NCI-H1930 (cell line): ENCODE measurements around the gene CNPY1.

Experiments used
- DNase-seq, 2 experiments: peaks; one replicate each; lab custom pipeline; 2025; lab: John Stamatoyannopoulos, UW

Gene CNPY1

DNA sequence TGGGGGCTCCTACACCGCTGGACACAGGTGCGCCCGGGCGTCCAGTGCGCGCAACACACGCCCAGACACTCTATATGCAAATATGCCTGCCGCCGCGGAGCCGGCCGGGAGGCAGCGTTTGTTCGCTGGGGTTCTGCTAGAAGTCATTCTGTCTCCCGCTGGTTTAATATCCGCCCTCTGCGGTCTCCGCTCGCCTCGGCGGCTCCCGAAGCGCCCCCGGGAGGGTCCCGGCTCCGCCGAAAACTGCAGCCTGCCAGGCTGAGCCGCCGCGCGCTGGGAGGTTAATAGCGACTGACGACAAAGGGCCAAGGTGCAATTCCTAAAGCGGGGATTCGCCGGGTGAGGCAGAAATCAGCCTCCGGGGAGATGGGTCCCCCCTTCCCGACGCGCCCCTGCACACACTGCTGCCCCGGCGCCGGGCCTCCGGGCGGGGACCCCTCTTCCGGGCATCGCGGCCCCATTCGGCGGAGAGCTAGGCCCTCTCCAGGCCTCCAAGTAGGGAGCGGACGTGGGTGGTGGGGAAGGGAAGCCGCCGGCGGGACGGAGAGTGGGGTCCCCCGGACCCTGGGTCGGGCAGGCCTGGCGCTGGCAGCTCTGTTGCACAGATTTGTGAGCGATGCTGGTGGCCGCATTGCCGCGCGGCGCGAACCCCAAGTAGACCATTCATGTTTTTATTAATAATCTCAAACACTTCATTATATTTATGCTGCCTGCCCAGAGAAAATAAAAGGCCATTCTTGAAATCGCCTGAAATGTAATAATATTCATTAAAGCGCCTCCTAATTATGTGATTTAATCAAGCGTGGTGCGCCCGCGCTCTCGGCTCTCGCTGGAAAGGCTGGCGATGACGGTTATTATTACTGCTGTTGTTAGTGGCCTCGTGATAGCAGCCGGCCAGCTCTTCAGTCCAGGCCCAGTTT is 79.3 kb downstream of the CNPY1 start:
- peak in 1 of 2 experiments; percentile 28 for DNase-seq

- no peak for DNase-seq
These were observed 80.1 kb downstream of the CNPY1 start for GRCh38 chr7:155466142-155466813.

GRCh38 chr7:155465761-155466141 is 80.6 kb downstream of the CNPY1 start:
- no peak for DNase-seq

DNA sequence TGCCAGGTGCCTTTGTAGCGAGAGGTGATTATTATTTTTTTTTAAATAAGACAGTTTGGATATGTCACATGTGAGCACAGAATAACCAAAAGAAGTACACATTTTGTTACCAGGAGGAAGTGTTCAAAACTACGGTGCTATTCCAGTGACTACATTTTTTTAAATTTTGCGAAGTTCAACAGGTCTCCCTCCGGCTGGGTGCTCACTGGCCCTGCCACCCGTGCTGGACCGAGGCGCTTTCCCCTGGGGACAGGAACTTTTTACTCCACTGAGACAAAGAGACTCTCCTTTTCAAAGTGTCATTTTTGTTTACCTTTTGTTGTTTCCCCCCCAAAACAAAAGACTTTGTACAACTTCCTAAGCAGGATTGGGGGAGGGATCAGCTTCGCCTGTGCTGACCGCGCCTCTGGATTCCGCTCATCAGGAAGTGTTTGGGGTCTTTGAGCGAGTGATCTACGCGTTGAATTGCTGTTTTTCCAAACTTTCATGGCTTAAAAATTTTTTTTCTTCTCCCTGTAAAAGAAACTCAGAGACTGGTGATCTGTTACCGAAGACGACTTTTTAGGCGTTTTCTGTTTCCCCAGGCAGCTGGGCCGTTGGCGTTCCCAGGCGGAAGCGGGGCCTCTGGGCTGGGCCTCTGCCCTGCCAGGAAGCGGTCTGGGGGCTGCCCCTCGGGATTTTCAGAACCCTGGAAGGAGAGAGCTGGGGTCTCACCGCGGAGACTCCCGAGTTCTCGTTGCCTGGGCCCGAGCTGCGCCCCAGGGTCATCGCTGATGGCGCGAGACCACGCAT is 81.2 kb downstream of the CNPY1 start:
- no peak for DNase-seq

- no peak for DNase-seq
These were observed 82.2 kb downstream of the CNPY1 start for GRCh38 chr7:155464183-155464582.

GRCh38 chr7:155463114-155463811 is 83.1 kb downstream of the CNPY1 start:
- DNase-seq: no peak

- DNase-seq: no peak
These were observed 84.1 kb downstream of the CNPY1 start for GRCh38 chr7:155462163-155462735.

GRCh38 chr7:155461631-155462030 is 84.7 kb downstream of the CNPY1 start:
- DNase-seq: no peak

DNA sequence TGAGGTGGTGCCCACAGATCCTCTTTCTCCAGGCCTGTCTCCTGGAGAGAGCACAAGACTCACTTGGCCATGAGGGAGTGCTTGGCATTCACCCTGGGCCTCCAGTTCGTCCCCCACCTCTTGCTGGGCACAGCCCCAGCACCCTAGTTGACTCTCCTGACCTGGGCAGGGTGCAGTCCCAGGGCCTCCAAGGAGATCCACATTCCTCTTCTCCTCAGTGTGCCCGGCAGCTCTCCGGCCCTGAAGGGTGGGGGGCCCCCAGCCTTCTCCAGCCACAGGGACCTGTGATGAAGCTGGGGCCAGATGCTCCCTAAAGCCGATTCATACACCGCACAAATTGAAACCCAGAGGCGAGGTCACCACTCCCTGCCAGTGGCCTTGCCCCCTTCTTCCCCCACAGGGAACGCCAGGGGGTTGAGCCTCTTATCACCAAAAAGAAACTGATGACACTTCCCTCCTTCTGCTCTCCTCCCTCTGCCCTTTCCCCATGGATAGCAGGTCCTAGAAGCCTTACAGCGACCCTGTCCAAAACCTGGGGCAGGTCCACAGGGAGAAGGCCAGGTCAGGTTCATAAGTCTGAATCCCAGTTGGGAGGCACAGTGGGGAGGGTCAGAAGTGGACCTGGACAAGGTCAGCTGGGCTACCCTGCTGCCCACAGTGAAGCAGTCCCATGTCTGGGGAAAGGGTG is 85.3 kb downstream of the CNPY1 start:
- no peak for DNase-seq

GRCh38 chr7:155459700-155460461 is 86.5 kb downstream of the CNPY1 start:
- DNase-seq: no peak

GRCh38 chr7:155458878-155459699 is 87.3 kb downstream of the CNPY1 start:
- no peak for DNase-seq

DNA sequence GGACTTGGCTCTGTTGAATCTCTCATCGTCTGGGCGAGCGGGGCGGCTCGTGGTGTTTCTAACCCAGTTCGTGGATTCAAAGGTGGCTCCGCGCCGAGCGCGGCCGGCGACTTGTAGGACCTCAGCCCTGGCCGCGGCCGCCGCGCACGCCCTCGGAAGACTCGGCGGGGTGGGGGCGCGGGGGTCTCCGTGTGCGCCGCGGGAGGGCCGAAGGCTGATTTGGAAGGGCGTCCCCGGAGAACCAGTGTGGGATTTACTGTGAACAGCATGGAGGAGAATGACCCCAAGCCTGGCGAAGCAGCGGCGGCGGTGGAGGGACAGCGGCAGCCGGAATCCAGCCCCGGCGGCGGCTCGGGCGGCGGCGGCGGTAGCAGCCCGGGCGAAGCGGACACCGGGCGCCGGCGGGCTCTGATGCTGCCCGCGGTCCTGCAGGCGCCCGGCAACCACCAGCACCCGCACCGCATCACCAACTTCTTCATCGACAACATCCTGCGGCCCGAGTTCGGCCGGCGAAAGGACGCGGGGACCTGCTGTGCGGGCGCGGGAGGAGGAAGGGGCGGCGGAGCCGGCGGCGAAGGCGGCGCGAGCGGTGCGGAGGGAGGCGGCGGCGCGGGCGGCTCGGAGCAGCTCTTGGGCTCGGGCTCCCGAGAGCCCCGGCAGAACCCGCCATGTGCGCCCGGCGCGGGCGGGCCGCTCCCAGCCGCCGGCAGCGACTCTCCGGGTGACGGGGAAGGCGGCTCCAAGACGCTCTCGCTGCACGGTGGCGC is 88.1 kb downstream of the CNPY1 start, which contains the start of gene EN2:
EN2 (plus strand) TSS at position 19 of the 767 bp plus-strand sequence; CDS start at position 268, 249 bp downstream.
- DNase-seq: no peak

DNA sequence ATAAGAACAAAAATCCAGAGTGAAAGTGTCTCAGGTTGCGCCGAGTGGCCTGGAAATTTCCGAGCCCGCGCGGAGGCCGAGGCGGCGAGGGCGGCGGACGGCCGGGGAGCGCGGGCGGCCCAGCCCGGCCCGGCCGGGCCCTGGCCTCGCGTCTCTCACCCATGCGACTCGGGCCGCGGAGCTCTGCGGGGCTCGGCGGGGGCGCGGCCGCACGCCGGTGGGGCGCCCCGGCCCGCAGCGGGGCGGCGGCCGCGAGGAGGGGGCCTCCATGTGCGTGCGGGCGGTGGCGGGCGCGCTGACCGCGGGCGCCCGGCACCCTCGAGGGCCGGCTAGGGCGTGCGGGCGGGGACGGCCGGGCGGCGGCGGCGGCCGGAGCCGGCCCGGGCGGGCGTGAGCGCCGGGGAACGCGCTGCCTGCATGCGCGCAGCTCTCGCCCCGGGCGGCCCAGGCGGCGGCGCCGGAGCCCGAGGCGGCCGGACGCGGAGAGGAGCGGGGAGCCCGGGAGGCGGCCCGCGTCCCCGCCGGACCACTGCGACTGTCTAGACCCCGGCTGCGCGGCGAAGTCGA is 88.7 kb downstream of the CNPY1 start:
- no peak for DNase-seq

- DNase-seq: peak; percentile 60 to 74
These were observed 89.4 kb downstream of the CNPY1 start for GRCh38 chr7:155456738-155457543.

GRCh38 chr7:155455776-155456737 is 90.3 kb downstream of the CNPY1 start:
- no peak for DNase-seq

DNA sequence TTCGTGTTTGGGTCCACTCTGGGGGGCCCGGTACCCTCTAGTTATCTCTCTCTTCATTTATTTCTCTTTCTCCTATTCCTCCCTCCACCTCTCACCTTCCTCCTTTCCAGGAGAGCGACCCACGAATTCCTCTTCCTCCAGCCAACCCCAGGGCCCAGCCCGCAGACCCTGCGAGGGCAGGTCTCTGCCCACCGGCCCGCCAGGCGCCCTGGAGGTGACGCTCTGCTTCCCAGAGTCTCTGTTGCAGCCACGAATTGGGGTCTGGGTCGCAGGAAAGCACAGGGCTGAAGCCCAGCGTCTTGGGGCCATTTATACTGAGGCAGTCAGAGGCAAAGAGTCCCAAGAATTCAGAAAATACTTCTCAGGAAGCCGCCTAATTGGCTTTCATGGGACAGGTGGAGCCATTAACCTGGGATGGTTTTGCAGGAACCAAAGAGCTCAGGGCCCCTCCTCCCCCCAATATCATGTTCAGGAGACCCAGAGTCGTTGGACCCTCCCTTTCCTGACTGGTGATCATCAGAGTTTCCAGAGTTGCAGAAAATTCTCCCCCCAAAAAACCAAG is 91.1 kb downstream of the CNPY1 start:
- DNase-seq: no peak
